NT2/D1 (cell line): ENCODE results near the gene ZNF576.

Experiments used
- SUZ12 ChIP-seq: IDR thresholded peaks from 2 replicates; pipeline ENCODE4 v1.6.1; 2011; ENCODE audit not compliant: insufficient read length, insufficient read depth; ENCODE audit errors: extremely low read depth
- YY1 ChIP-seq: IDR thresholded peaks from 2 replicates; pipeline ENCODE4 v1.6.1; 2011; ENCODE audit not compliant: insufficient read length, insufficient read depth
- ZNF274 ChIP-seq: IDR thresholded peaks from 2 replicates; pipeline ENCODE4 v1.6.1; 2011; ENCODE audit warnings: mild to moderate bottlenecking, low read depth, low read length

DNA sequence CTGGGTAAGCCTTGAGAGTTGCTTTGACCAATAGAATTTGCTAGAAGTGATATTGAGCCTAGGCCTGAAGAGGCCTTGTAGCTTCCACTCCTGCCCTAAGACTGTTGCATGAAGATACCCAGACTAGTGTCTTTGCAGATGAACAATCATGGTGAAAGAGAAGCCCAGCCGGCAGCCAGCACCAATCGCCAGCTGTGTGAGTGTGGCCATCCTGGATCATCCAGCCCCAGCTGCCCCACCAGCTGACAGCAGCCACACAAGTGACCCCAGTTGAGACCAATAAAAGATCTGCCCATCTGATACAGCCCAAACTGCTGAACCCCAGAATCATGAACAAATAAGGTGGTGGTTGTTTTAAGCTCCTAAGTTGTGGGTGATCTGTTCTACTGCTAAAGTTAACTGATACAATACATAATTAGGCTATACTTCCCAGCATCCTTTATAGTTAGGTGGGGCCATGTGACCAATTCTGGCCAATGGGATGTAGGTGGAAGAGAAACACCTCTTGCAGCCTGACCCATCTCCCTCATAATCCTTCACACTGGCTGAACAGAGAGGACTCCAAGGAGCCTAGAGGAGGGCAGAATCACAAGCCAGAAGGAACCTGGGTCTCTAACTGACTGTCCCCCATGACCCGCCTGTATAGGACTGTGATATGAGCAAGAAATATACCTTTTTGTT lies 32.4 kb downstream of the ZNF576 start:
- TF ChIP-seq ZNF274 (no peak), SUZ12 (no peak), YY1 (no peak)
